DND-41 (cell line): ENCODE data around the gene CCDC106.

Experiments
- ATAC-seq: fragments of 200-7000 bp; cut with Tn5 transposase; 3 replicates; pipeline ENCODE4 v1.9.1; 2021; ENCODE audit warnings: low read depth; ENCODE audit not compliant: insufficient read depth
- DNase-seq: peaks from one replicate; pipeline ENCODE4 v3.0.0-alpha.2; 2020
- H2AFZ ChIP-seq: 2 replicates; pipeline ENCODE4 v1.6.0; 2012; ENCODE audit warnings: low read depth, low read length
- H3K27ac ChIP-seq: 2 replicates; pipeline ENCODE4 v1.5.1; 2012; ENCODE audit warnings: low read length, inconsistent platforms
- H3K27me3 ChIP-seq: fragments of 200-600 bp; sonication (generic); 2 replicates; pipeline ENCODE4 v1.6.0; 2012; ENCODE audit warnings: low read length, mild to moderate bottlenecking, inconsistent platforms; ENCODE audit not compliant: insufficient read depth, poor library complexity
- H3K36me3 ChIP-seq: 2 replicates; pipeline ENCODE4 v1.5.1; 2012; ENCODE audit warnings: low read length, inconsistent platforms; ENCODE audit not compliant: insufficient read depth
- H3K4me1 ChIP-seq: 2 replicates; pipeline ENCODE4 v1.5.1; 2012; ENCODE audit warnings: mild to moderate bottlenecking, low read length; ENCODE audit not compliant: insufficient read depth
- H3K4me2 ChIP-seq: 2 replicates; pipeline ENCODE4 v1.6.0; 2012; ENCODE audit warnings: mild to moderate bottlenecking, moderate library complexity, low read length, inconsistent platforms; ENCODE audit not compliant: insufficient read depth
- H3K4me3 ChIP-seq, 2 experiments: fragments of 200-600 bp in 1 of 2; shearing (Covaris generic) in 1 of 2; 2 replicates each; pipeline ENCODE4 v1.5.1; 2012 to 2016; ENCODE audit warnings: inconsistent platforms in 2 of 2, low read length in 2 of 2, mild to moderate bottlenecking in 2 of 2, low read depth in 1 of 2, moderate library complexity in 1 of 2
- H3K79me2 ChIP-seq: 2 replicates; pipeline ENCODE4 v1.6.0; 2012; ENCODE audit warnings: low read length, inconsistent platforms; ENCODE audit not compliant: insufficient read depth
- H3K9ac ChIP-seq: 2 replicates; pipeline ENCODE4 v1.6.0; 2012; ENCODE audit warnings: low read depth, mild to moderate bottlenecking, inconsistent platforms, low read length, moderate library complexity
- H3K9me3 ChIP-seq: 2 replicates; pipeline ENCODE4 v1.5.1; 2012; ENCODE audit warnings: low read length, moderate library complexity, mild to moderate bottlenecking, inconsistent platforms; ENCODE audit not compliant: insufficient read depth, severe bottlenecking
- H4K20me1 ChIP-seq: 2 replicates; pipeline ENCODE4 v1.6.0; 2012; ENCODE audit warnings: low read length; ENCODE audit not compliant: insufficient read depth
- EZH2 ChIP-seq: IDR thresholded peaks from 3 replicates; pipeline ENCODE4 v1.6.1; 2012; ENCODE audit warnings: borderline replicate concordance, low read depth, mild to moderate bottlenecking, moderate library complexity, low read length, inconsistent platforms; ENCODE audit not compliant: severe bottlenecking
- TF ChIP-seq, protein P1 (sequence below): IDR thresholded peaks from 2 replicates; pipeline ENCODE4 v1.5.1; 2012; ENCODE audit warnings: borderline replicate concordance, low read length, moderate library complexity, mild to moderate bottlenecking; ENCODE audit not compliant: poor library complexity, severe bottlenecking; ENCODE audit errors: extremely low read depth

The CCDC106 gene

DNA sequence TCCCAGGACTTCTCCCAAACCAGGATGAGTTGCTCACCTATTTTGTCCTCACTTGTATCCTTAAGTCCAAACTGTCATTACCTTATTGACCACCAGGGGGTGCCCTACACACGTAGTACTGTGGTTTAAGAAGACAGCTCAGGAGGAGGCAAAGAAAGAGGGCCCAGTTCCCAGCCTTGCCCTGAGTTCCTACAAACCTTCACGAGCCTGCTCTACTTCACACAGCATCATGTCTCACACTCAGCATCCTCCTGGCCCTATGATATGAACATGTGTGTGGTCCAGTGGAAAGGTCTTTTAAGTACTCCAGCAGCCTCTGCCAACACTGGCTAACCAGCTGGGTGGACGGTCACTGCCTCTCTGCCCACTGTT lies 15.6 kb upstream of the CCDC106 start:
- peak; percentile 91 for DNase-seq
- TF ChIP-seq, protein P1, sequence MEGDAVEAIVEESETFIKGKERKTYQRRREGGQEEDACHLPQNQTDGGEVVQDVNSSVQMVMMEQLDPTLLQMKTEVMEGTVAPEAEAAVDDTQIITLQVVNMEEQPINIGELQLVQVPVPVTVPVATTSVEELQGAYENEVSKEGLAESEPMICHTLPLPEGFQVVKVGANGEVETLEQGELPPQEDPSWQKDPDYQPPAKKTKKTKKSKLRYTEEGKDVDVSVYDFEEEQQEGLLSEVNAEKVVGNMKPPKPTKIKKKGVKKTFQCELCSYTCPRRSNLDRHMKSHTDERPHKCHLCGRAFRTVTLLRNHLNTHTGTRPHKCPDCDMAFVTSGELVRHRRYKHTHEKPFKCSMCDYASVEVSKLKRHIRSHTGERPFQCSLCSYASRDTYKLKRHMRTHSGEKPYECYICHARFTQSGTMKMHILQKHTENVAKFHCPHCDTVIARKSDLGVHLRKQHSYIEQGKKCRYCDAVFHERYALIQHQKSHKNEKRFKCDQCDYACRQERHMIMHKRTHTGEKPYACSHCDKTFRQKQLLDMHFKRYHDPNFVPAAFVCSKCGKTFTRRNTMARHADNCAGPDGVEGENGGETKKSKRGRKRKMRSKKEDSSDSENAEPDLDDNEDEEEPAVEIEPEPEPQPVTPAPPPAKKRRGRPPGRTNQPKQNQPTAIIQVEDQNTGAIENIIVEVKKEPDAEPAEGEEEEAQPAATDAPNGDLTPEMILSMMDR = peak; percentile 95
- no peak for TF ChIP-seq EZH2
- peaks cover 36% of the 10 kb centered on the region for H3K4me1 ChIP-seq
- no peaks in the 10 kb centered on the region for H3K9me3 ChIP-seq
- no peak overlapping the region for H3K4me3 ChIP-seq
- H3K79me2 ChIP-seq = peaks cover 31% of the 10 kb centered on the region
- H2AFZ ChIP-seq = peak overlapping the region; percentile 84
- H3K27ac ChIP-seq = peak overlapping the region; percentile 56; the same call in 1 of the 2 replicates
- H3K27me3 ChIP-seq = no peaks in the 10 kb centered on the region
- H3K36me3 ChIP-seq = no peaks in the 10 kb centered on the region; the same call in 1 of the 2 replicates
- peak; percentile 67 for ATAC-seq
- no peak overlapping the region for H3K4me2 ChIP-seq
- peaks cover 15% of the 10 kb centered on the region for H4K20me1 ChIP-seq
- no peak overlapping the region for H3K9ac ChIP-seq

DNA sequence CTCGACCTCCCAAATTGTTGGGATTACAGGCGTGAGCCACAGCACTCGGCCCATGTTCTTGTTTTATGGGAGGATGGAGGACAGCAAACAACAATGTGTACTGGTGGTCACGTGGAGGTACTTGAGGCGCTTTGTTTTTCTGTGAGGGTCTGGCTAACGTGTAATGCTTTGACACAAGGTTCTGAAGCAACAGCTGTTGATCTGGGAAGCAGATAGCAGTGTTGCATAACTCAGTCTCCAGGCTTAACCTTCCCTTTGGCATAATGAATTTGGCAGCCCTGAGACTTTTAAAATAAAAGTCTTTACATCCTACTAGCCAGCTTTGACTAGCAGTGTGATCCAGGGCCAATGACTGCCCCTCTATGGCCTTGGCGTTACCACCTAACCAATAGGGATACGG lies 14.2 kb upstream of the CCDC106 start:
- DNase-seq (no peak), ATAC-seq (no peak)
- Histone ChIP-seq H3K79me2 (peaks cover 44% of the 10 kb centered on the region), H3K4me2 (peak overlapping the region; percentile 94), H3K4me1 (peaks cover 50% of the 10 kb centered on the region), H3K27ac (peak overlapping the region; percentile 91), H3K27me3 (no peaks in the 10 kb centered on the region), H2AFZ (peak overlapping the region; percentile 84), H3K36me3 (peaks cover 3% of the 10 kb centered on the region), H3K4me3 (peak overlapping the region in 1 of 2 experiments; percentile 87; a peak in 2 of 4 replicates), H3K9ac (peak overlapping the region; percentile 89), H3K9me3 (no peaks in the 10 kb centered on the region), H4K20me1 (peaks cover 15% of the 10 kb centered on the region)
- TF ChIP-seq, protein P1 = no peak
- TF ChIP-seq EZH2 = no peak

DNA sequence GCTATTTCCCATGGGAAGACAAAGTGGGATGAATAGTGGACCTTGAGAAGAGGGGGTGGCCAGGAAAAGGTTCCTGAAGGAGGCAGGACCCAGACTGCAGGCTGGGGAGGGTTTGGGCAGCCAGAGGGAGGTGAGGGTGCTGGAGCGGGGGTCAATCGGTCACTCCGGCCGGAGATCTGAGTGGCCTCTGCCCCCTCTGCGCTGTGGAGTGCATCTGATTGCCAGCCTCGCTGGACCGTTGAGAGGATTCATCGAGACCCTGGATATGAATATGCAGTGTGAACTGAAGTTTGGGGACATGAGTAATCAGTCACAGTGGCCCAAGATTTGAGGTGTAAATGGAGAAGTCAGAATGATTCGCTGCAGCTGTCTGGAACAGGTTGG lies 12.7 kb upstream of the CCDC106 start:
- TF ChIP-seq, protein P1 = no peak
- no peak for TF ChIP-seq EZH2

More for the DNA sequence above, 12.7 kb upstream of the CCDC106 start:
- Histone ChIP-seq H3K27ac (peak overlapping the region; percentile 91), H3K79me2 (peaks cover 50% of the 10 kb centered on the region), H2AFZ (peak overlapping the region; percentile 84), H3K36me3 (peaks cover 3% of the 10 kb centered on the region), H3K4me2 (peak overlapping the region; percentile 94), H3K9me3 (no peaks in the 10 kb centered on the region), H3K4me1 (peaks cover 61% of the 10 kb centered on the region), H3K4me3 (peak overlapping the region; percentile 87 to 94), H3K27me3 (no peaks in the 10 kb centered on the region), H3K9ac (peak overlapping the region; percentile 89), H4K20me1 (peaks cover 15% of the 10 kb centered on the region)
- ATAC-seq (no peak), DNase-seq (no peak)
